ENCODE measurements around the gene TMEM270.
"Not testable (repeated sequence)": the region's sequence is repeated elsewhere in the genome, so short reads cannot be mapped to it uniquely, and the experiment has no call there.

The TMEM270 gene

GRCh38 chr7:73864981-73865711, 4.2 kb downstream of the TMEM270 start:
- DNase-seq, result no peak

GRCh38 chr7:73865738-73866445, 4.9 kb downstream of the TMEM270 start:
- DNase-seq, result no peak

- DNase-seq, result no peak
Measured at GRCh38 chr7:73866446-73866767, 5.4 kb downstream of the TMEM270 start.

- no peak for DNase-seq
Measured at GRCh38 chr7:73869011-73869798, 8.2 kb downstream of the TMEM270 start.

GRCh38 chr7:73870041-73870492, 9.1 kb downstream of the TMEM270 start:
- DNase-seq, result no peak

- DNase-seq, result no peak
Measured at GRCh38 chr7:73871163-73872011, 10.4 kb downstream of the TMEM270 start.

- no peak for DNase-seq
Measured at GRCh38 chr7:73872056-73872908, 11.3 kb downstream of the TMEM270 start.

GRCh38 chr7:73876361-73876760, 15.4 kb downstream of the TMEM270 start:
- DNase-seq, result no peak

- no peak for DNase-seq
Measured at GRCh38 chr7:73876973-73877372, 16.0 kb downstream of the TMEM270 start.

- DNase-seq, result no peak
Measured at GRCh38 chr7:73879977-73880681, 19.2 kb downstream of the TMEM270 start.

GRCh38 chr7:73880755-73881328, 19.9 kb downstream of the TMEM270 start:
- DNase-seq, result no peak

GRCh38 chr7:73881352-73882046, 20.5 kb downstream of the TMEM270 start:
- DNase-seq, result no peak

- no peak for DNase-seq
Measured at GRCh38 chr7:73882047-73882402, 21.1 kb downstream of the TMEM270 start.

GRCh38 chr7:73884867-73885422, 24.0 kb downstream of the TMEM270 start:
- not testable (repeated sequence) for DNase-seq

- DNase-seq, result no peak
Measured at GRCh38 chr7:73885433-73885974, 24.5 kb downstream of the TMEM270 start.

- DNase-seq, result no peak
Measured at GRCh38 chr7:73885975-73886798, 25.2 kb downstream of the TMEM270 start.

- no peak for DNase-seq
Measured at GRCh38 chr7:73887762-73888161, 26.8 kb downstream of the TMEM270 start.

- DNase-seq, result no peak
Measured at GRCh38 chr7:73888959-73889358, 28.0 kb downstream of the TMEM270 start.

Measured in activated CD4-positive, CD25-positive, alpha-beta regulatory T cell (primary cell).